Measurements from ENCODE around the gene GLTP.

DNA sequence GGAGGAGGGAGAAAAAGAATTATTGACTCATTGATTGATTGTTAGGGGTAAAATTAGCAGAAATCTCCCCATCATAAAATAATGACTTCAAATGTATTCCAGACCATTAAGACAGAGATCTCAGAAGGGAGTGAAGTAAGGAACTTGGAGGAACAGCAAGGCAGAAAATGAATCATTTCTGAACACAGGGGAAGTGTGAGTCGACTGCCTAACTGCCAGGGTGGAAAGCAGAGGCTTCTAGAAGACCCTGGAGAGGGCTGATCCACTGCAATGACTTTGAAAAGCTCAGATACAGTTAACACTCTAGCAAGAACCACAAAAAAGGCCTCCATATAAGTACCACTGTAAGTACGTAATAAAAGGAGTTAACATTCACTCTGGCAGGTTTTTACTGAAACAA, 9.7 kb downstream of the GLTP start:
- TF ChIP-seq, protein P1, sequence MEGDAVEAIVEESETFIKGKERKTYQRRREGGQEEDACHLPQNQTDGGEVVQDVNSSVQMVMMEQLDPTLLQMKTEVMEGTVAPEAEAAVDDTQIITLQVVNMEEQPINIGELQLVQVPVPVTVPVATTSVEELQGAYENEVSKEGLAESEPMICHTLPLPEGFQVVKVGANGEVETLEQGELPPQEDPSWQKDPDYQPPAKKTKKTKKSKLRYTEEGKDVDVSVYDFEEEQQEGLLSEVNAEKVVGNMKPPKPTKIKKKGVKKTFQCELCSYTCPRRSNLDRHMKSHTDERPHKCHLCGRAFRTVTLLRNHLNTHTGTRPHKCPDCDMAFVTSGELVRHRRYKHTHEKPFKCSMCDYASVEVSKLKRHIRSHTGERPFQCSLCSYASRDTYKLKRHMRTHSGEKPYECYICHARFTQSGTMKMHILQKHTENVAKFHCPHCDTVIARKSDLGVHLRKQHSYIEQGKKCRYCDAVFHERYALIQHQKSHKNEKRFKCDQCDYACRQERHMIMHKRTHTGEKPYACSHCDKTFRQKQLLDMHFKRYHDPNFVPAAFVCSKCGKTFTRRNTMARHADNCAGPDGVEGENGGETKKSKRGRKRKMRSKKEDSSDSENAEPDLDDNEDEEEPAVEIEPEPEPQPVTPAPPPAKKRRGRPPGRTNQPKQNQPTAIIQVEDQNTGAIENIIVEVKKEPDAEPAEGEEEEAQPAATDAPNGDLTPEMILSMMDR (conservative IDR thresholded peaks at IDR 0.05 in 1 of 2, IDR thresholded peaks at IDR 0.05 in 1 of 2; ENCODE audit: extremely low read depth in 1 of 2, insufficient read depth in 1 of 2, low read depth in 1 of 2, low read length in 2 of 2), result no peak
- no peak for TF ChIP-seq EZH2 (IDR thresholded peaks at IDR 0.05; ENCODE audit: borderline replicate concordance, low read length)

All from mammary epithelial cell (primary cell).